HEK293 (cell line): ENCODE data around the gene IGFBP7.
A peak's percentile ranks its signal among the peaks of the same experiment; 100 is the strongest.

Experiments
- CTCF ChIA-PET: fragments of 350-600 bp; formaldehyde crosslinking; extraction: SDS; loops from one replicate; lab custom pipeline; 2021; ENCODE audit warnings: antibody characterized with exemption; lab: Yijun Ruan, JAX
- POLR2A ChIA-PET: fragments of 300-600 bp; formaldehyde crosslinking; extraction: SDS; loops from one replicate; lab custom pipeline; 2020; ENCODE audit warnings: antibody characterized with exemption, inconsistent platforms; lab: Yijun Ruan, JAX
- H3K27ac ChIP-seq: fragments of 200-500 bp; sonication (Bioruptor generic); 2 replicates; pipeline ENCODE4 v1.5.1; 2014; ENCODE audit warnings: low read depth, low read length, control low read depth, inconsistent platforms; ENCODE audit errors: extremely low read depth
- H3K36me3 ChIP-seq, 2 experiments: fragments of 200-500 bp in 1 of 2; sonication (Bioruptor generic) in 1 of 2; 1 replicate in 1 of 2; 2 replicates in 1 of 2; pipeline ENCODE4 v1.5.1; 2014 to 2017; ENCODE audit warnings: inconsistent platforms in 2 of 2, low read length in 2 of 2; ENCODE audit not compliant: control insufficient read depth in 2 of 2, insufficient read depth in 1 of 2
- H3K4me1 ChIP-seq: fragments of 200-500 bp; sonication (Bioruptor generic); 2 replicates; pipeline ENCODE4 v1.5.1; 2014; ENCODE audit warnings: mild to moderate bottlenecking, low read length, inconsistent platforms; ENCODE audit not compliant: control insufficient read depth, insufficient read depth
- H3K4me3 ChIP-seq: 2 replicates; pipeline ENCODE4 v1.5.1; 2011; ENCODE audit warnings: low read depth, mild to moderate bottlenecking, control low read depth, low read length, moderate library complexity
- H3K9me3 ChIP-seq: fragments of 200-500 bp; sonication (Bioruptor generic); 2 replicates; pipeline ENCODE4 v1.5.1; 2014; ENCODE audit warnings: low read depth, low read length, inconsistent platforms; ENCODE audit not compliant: control insufficient read depth, insufficient read depth
- ATF2 ChIP-seq: fragments of 450-650 bp; formaldehyde crosslinking; IDR thresholded peaks from 2 replicates; pipeline ENCODE4 v1.5.1; 2016; ENCODE audit warnings: missing biosample characterization, missing genetic modification characterization, low read depth
- BCL11A ChIP-seq: fragments of 450-650 bp; formaldehyde crosslinking; IDR thresholded peaks from 2 replicates; pipeline ENCODE4 v1.5.1; 2016; ENCODE audit warnings: low read depth, missing biosample characterization, missing genetic modification characterization
- EGR2 ChIP-seq: fragments of 450-650 bp; formaldehyde crosslinking; IDR thresholded peaks from 2 replicates; pipeline ENCODE4 v1.5.1; 2016; ENCODE audit warnings: low read depth, missing biosample characterization, missing genetic modification characterization
- HOXC10 ChIP-seq: sonication (generic); formaldehyde crosslinking; IDR thresholded peaks from 2 replicates; pipeline ENCODE4 v1.8.1; 2023; ENCODE audit warnings: mild to moderate bottlenecking, missing genetic modification reagents
- PRDM10 ChIP-seq: fragments of 450-650 bp; formaldehyde crosslinking; IDR thresholded peaks from 2 replicates; pipeline ENCODE4 v1.5.1; 2016; ENCODE audit warnings: missing biosample characterization, missing genetic modification characterization
- TRIM28 ChIP-seq: IDR thresholded peaks from 2 replicates; pipeline ENCODE4 v1.6.1; 2011; ENCODE audit warnings: low read length, control low read depth, borderline replicate concordance
- ZBTB26 ChIP-seq: fragments of 450-650 bp; formaldehyde crosslinking; optimal IDR thresholded peaks from 2 replicates; pipeline ENCODE3; 2016; ENCODE audit warnings: missing biosample characterization, mild to moderate bottlenecking, missing genetic modification characterization
- ZNF223 ChIP-seq: fragments of 450-650 bp; formaldehyde crosslinking; IDR thresholded peaks from 2 replicates; pipeline ENCODE4 v1.5.1; 2016; ENCODE audit warnings: missing biosample characterization, missing genetic modification characterization
- ZNF324 ChIP-seq: fragments of 450-650 bp; formaldehyde crosslinking; IDR thresholded peaks from 2 replicates; pipeline ENCODE4 v1.5.1; 2016; ENCODE audit warnings: missing biosample characterization, missing genetic modification characterization
- ZNF394 ChIP-seq: fragments of 450-650 bp; formaldehyde crosslinking; IDR thresholded peaks from 2 replicates; pipeline ENCODE4 v1.5.1; 2016; ENCODE audit warnings: missing biosample characterization, missing genetic modification characterization, mild to moderate bottlenecking, moderate library complexity, borderline replicate concordance
- ZNF449 ChIP-seq: fragments of 450-650 bp; formaldehyde crosslinking; IDR thresholded peaks from 2 replicates; pipeline ENCODE4 v1.5.1; 2017; ENCODE audit warnings: missing biosample characterization, mild to moderate bottlenecking, missing genetic modification characterization, moderate library complexity
- ZNF518A ChIP-seq: fragments of 450-650 bp; formaldehyde crosslinking; conservative IDR thresholded peaks from 2 replicates; pipeline ENCODE4 v1.5.1; 2016; ENCODE audit warnings: low read depth, missing biosample characterization, missing genetic modification characterization
- ZNF548 ChIP-seq: fragments of 450-650 bp; formaldehyde crosslinking; IDR thresholded peaks from 2 replicates; pipeline ENCODE4 v1.5.1; 2016; ENCODE audit warnings: missing biosample characterization, missing genetic modification characterization
- ZNF596 ChIP-seq: fragments of 450-650 bp; IDR thresholded peaks from 2 replicates; pipeline ENCODE4 v1.5.0; 2018; ENCODE audit warnings: missing biosample characterization, mild to moderate bottlenecking, missing genetic modification characterization, moderate library complexity
- ZNF629 ChIP-seq: fragments of 450-650 bp; formaldehyde crosslinking; IDR thresholded peaks from 2 replicates; pipeline ENCODE4 v1.5.1; 2017; ENCODE audit warnings: missing biosample characterization, missing genetic modification characterization
- ZNF785 ChIP-seq: fragments of 450-650 bp; formaldehyde crosslinking; IDR thresholded peaks from 2 replicates; pipeline ENCODE4 v1.5.1; 2016; ENCODE audit warnings: missing biosample characterization, missing genetic modification characterization
- TF ChIP-seq, protein P1 (sequence below): fragments of 450-650 bp; formaldehyde crosslinking; IDR thresholded peaks from 2 replicates; pipeline ENCODE4 v1.5.1; 2017; ENCODE audit warnings: missing biosample characterization, missing genetic modification characterization
- TF ChIP-seq, protein P2 (sequence below): fragments of 450-650 bp; formaldehyde crosslinking; IDR thresholded peaks from 2 replicates; pipeline ENCODE4 v1.5.1; 2017; ENCODE audit warnings: missing biosample characterization, missing genetic modification characterization

Gene IGFBP7

GRCh38 chr4:57119054-57119651 lies 9.0 kb upstream of the IGFBP7 start:
- Histone ChIP-seq H3K36me3 (no peaks in the 10 kb centered on the region), H3K4me1 (no peaks in the 10 kb centered on the region), H3K27ac (peak overlapping the region; percentile 66), H3K4me3 (peak overlapping the region; percentile 12), H3K9me3 (no peaks in the 10 kb centered on the region)
- ChIA-PET CTCF (interaction anchor here (1.0 to 1.8 kb wide), 3 partner anchors 10 to 45 kb away, joined by 3 to 5 read pairs (median 4); no protein-coding TSS in a partner anchor), POLR2A (interaction anchor here (0.6 to 1.9 kb wide), 9 partner anchors 9 to 141 kb away, joined by 3 to 9 read pairs (median 4); partner anchors contain the start of genes IGFBP7, NOA1 and POLR2B)
- TF ChIP-seq ZNF324 (tag by site-specific recombination) (no peak), EGR2 (no peak), ZNF548 (tag by site-specific recombination) (no peak), PRDM10 (tag by site-specific recombination) (no peak), ZNF785 (no peak), ZNF596 (tag by site-specific recombination) (no peak), ZNF394 (tag by site-specific recombination) (no peak), ZNF518A (tag by site-specific recombination) (0 out of 2 replicates have a peak, but pooled peaks have one; percentile 45), BCL11A (tag by site-specific recombination) (no peak), TRIM28 (peak; percentile 86), ZNF223 (tag by site-specific recombination) (no peak), ATF2 (tag by site-specific recombination) (no peak), ZNF629 (tag by site-specific recombination) (peak; percentile 67), HOXC10 (CRISPR knock-in tag) (no peak), ZNF449 (tag by site-specific recombination) (no peak), ZBTB26 (tag by site-specific recombination) (no peak)
- TF ChIP-seq, protein P1, sequence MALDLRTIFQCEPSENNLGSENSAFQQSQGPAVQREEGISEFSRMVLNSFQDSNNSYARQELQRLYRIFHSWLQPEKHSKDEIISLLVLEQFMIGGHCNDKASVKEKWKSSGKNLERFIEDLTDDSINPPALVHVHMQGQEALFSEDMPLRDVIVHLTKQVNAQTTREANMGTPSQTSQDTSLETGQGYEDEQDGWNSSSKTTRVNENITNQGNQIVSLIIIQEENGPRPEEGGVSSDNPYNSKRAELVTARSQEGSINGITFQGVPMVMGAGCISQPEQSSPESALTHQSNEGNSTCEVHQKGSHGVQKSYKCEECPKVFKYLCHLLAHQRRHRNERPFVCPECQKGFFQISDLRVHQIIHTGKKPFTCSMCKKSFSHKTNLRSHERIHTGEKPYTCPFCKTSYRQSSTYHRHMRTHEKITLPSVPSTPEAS (tag by site-specific recombination): no peak
- TF ChIP-seq, protein P2, sequence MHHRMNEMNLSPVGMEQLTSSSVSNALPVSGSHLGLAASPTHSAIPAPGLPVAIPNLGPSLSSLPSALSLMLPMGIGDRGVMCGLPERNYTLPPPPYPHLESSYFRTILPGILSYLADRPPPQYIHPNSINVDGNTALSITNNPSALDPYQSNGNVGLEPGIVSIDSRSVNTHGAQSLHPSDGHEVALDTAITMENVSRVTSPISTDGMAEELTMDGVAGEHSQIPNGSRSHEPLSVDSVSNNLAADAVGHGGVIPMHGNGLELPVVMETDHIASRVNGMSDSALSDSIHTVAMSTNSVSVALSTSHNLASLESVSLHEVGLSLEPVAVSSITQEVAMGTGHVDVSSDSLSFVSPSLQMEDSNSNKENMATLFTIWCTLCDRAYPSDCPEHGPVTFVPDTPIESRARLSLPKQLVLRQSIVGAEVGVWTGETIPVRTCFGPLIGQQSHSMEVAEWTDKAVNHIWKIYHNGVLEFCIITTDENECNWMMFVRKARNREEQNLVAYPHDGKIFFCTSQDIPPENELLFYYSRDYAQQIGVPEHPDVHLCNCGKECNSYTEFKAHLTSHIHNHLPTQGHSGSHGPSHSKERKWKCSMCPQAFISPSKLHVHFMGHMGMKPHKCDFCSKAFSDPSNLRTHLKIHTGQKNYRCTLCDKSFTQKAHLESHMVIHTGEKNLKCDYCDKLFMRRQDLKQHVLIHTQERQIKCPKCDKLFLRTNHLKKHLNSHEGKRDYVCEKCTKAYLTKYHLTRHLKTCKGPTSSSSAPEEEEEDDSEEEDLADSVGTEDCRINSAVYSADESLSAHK (tag by site-specific recombination): no peak
